Activated CD4-positive, CD25-positive, alpha-beta regulatory T cell treated with anti-CD3 and anti-CD28 coated beads, Interleukin-2, amount 50 U/mL, for 24 hours (primary cell): ENCODE measurements around the gene PPP1R37.
A peak's percentile ranks its signal among the peaks of the same experiment; 100 is the strongest.
"Not testable (repeated sequence)": the region's sequence is repeated elsewhere in the genome, so short reads cannot be mapped to it uniquely, and the experiment has no call there.

Experiments
- ATAC-seq, 2 donors: fragments of 150-1000 bp; cut with Tn5 transposase; one replicate each; pipeline ENCODE4 v1.10.0; 2021; ENCODE audit warnings: mild to moderate bottlenecking in 1 of 2, moderate library complexity in 1 of 2

The PPP1R37 gene

DNA sequence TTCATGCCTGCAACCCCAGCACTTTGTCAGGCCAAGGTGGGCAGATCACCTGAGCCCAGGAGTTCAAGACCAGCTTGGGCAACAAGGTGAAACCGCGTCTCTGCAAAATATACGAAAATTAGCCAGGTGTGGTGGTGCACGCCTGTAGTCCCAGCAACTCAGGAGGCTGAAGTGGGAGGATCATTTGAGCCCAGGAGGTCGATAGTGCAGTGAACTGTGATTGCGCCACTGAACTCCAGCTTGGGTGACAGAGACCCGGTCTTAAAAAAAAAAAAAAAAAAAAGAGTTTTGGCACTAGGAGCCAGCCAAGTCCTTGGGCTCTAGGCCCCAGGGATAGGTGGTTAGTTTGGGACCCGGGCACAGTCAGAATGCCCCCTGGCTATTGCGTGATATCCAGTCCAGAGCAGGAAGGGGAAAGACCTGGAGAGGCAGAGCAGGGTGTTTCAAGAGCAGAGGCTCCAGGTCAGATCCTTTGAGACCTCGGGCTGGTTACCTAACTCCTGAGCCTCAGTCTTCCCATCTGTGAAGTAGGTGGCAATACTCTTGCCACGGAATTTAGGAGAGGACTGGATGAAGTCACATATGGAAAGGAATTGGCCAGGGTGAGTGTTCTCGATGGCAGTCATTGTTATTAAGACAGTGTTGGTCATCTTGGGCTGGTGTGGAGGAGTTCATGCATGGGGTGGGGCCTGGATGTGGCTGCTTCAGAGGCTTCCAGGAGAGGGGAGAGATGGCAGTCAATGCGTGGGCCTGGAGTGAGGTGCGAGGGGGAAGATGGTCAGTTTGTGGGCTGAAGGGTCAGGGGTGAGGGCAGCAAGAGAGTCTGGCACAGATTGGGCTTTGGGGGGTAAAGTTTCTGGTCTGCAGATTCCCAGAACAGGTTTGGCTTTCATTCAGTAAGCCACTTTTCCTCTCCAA, 2.8 kb downstream of the PPP1R37 start:
- ATAC-seq: no peak

DNA sequence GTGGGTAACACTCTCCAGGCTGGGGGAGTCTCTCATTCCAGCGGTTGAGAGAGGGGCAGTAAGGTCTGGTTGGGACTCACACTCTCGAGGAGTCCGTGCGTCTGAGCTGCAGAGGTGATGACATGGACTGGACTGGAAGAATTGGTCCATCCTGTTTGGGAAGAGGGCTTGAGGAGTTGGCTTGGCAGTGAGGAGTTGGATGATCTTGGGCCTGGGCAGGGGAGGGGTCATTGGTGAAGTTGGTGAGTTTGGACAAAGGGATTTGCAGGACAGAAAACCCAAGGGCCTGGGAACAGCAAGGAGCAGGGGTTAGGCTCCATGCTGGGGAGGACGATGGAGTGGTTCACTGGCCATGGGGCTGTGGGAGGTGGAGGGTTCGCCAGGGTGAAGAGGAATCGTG, 3.7 kb downstream of the PPP1R37 start:
- ATAC-seq: no peak

DNA sequence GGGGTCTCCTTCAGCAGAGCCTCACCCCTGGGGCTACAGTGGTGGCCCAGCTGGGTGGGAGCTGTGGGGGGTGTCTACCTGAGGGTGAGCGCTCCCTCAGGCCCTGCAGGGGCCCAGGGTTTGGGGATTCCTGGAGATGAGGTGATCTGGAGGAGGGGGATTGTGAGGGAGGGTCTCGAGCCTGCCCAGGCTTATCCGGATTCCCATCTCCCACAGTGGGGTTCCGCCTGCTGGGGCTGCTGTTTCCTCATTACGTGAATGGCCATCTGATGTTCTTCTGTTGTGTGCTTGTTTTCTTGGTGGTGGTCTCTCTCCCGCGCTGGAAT, 4.4 kb downstream of the PPP1R37 start:
- ATAC-seq: no peak

DNA sequence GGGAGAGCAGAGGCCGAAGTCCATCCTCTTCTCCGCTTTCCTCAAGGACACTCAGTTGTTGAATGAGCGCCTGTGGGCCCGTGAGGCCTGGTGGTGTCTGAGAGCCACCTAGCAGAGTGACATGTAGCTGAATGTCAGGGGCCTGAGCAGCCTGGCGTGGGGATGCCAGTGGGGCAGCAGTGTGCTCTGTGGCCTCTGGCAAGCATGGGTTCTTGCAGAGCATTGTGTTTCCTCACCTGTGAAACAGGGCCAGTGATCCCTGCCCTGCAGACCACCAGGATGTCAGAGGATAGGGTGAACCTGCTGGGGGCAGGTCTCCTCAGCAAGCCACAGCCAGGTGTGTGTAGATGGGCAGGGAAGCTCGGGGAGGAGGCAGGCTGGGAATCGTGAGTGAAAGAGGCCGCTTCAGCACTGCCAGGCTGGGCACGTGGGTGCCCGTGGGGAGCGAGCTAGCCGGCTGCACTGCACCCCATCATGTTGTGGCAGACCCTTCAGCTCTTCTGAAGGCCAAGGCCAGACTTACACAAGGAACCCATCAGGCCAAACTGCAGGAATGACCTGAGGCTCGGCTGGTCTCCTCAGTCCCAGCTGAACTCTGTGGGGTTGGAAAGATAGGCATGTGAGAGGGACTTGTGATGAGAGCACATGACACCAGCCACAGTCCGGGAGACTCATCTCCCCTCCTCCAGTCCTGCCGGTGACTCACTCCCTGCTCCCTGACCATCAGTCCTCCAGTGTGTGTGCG, 5.0 kb downstream of the PPP1R37 start:
- ATAC-seq: no peak

DNA sequence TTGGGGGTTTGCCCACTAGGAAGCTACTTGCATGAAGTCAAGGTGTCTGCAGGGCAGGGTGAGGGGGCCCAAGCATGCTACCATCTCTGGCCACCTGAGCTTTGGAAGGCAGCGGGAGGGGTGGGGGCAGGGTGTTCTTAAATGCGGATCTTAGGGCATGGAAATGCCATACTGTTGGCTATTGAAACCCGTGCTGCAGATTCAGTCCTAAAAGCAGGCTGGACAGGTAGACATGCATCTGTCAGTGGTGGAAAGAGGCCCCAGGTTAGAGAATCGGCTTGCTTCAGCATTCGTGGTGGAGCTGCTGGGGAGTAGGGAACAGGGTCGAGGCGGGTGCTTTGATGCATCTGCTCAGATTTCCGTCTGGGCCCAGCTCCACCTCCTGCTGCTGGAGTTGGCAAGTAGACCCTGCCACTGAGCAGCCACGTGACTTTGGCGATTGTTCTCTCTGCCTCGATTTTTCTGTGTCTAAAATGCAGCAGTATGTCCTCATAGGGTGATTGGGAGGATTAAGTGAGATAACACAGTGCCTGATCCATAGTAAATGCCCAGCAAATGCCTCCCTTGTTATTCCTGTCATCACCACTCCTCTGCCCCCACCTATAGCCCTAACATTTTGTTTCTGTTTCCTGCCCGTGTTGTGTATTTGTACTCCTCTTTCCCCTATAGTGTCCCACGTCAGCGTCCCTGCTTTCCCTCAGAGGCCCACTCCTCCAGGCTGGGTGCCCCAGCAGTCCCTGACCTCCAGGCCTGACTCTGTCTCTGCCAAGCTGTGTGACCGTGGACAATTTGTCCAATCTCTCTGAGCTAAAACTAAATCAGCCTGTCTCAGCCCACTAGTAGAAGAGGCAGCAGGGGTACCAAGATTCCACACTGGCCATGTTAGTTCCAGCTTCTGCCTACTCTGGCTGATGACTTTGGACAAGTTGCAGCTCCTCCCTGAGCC, 5.8 kb downstream of the PPP1R37 start:
- ATAC-seq: no peak

DNA sequence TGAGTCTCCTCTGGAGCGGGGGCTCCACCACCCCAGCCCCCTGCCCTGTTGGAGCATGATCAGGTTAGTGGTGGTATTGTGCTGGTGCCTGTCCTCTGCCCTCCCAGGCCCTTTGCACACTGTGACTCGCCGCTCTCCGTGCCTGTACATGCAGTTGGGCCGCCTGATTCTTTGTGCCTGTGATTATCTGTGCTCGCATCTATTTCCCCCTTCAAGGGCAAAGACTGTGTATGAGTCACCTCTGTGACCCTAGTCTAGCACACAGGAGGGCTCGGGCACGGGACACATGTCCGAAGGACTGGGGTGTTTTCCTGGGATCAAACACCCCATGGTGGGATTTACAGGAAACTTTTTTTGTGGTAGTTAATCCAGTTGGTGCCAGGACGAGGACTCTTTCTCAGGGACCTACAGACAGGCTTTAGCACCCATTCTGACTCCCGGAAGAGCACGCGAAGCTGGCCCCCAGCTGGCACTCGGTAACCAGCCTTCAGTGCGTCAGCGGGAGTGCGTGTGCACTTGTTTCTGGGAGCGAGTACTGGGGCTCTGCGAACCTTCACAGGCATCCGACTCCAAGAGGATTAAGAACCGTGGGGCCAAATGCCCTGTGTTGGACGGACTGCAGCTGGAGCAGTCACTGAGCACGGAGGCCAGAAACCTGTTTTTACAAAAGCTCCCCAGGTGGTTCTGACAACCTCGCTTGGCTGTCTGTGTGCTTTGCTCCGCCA, 6.7 kb downstream of the PPP1R37 start:
- no peak for ATAC-seq

DNA sequence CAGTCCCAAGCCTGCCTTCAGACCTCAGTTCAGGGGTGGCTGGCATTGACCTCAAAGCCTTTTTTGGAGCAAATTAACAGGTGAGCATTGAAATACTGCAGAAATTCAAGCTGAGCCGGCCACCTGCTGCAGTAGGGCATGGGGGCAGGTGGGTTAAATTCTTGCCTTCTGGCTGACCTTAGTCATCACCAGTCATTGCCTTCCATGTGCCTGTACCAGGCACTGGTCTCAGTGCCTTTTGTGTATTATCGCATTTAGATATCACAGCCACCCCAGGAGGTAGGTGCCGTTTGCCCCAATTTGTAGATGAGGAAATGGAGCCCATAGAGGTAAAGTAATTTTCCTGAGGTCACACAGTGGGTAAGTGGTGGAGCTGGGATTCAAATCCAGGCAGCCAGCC, 7.2 kb downstream of the PPP1R37 start:
- ATAC-seq: no peak

DNA sequence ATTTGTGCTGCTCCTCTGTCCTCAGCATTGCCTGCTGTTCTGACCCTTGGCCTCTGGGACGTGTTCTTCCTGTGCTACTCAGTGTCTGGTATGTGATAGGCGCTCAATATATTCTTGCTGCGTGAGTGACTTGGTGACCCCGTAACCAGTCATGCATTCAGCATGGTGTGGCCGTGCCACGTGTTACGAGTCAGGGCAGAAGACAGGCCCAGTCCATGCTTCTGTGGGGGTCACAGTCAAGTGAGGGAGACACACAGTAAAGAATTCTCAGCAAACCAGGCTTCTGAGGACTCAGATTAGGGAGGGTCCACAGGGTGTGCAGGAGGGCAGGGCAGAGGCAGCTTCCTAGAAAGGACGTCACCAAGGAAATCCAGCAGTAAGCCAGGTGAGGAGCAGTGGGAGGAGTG, 7.9 kb downstream of the PPP1R37 start:
- ATAC-seq: no peak

DNA sequence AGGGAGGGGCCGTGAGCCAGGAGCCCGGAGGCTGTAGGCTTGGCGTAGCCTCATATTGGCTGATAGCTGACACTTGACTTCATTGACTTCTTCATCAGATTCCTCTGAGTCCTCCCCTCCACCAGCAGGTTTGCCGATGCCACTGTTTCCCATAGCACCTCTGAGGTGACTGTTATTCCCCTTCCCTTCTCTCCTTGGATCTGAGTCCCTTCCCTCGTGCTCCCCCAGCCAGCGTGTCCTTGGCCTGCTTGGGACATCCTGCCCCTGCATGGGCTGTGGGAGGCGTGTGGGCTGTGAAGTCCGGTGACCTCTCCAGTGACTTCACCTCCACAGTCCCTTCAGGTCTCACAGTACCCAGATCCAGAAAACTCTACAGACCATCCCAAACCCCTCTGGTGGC, 8.8 kb downstream of the PPP1R37 start:
- no peak for ATAC-seq

DNA sequence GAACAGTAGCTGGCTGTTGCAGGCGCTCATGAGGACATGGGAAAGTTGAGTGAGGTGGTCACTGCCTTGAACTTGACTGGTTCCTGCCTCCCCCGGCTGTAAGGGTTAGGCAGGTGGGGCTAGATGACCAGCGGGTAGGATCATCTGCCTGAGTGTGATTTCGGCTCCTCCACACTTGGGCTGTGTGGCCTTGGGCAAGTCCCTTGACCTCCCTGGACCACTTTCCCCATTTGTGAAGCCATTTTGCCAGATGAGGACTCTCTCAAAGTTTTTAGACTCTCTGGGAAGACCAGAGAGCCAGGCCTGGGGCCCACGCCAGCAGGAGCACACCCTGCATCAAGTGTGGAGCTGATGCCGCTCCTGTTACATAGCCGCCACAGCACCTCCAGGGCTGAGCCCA, 9.5 kb downstream of the PPP1R37 start:
- no peak for ATAC-seq

DNA sequence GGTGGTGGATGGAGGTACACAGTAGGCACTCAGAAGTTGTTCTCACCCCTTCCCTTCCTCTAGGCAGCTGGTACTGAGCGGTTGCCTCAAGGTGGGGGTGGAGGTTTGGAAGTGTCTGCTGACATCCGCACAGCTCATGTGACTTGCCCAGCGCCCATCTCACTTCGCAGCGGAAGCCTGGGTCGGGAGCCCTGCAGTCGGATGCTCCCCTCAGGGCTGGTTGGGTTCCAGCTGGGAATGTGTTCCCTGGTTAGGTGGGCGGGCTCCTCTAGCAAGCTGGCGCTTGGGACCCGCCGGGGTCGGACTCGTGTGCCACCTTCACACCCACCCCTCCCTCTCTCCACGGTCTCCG, 10.2 kb downstream of the PPP1R37 start:
- peak; percentile 19 to 77 for ATAC-seq

DNA sequence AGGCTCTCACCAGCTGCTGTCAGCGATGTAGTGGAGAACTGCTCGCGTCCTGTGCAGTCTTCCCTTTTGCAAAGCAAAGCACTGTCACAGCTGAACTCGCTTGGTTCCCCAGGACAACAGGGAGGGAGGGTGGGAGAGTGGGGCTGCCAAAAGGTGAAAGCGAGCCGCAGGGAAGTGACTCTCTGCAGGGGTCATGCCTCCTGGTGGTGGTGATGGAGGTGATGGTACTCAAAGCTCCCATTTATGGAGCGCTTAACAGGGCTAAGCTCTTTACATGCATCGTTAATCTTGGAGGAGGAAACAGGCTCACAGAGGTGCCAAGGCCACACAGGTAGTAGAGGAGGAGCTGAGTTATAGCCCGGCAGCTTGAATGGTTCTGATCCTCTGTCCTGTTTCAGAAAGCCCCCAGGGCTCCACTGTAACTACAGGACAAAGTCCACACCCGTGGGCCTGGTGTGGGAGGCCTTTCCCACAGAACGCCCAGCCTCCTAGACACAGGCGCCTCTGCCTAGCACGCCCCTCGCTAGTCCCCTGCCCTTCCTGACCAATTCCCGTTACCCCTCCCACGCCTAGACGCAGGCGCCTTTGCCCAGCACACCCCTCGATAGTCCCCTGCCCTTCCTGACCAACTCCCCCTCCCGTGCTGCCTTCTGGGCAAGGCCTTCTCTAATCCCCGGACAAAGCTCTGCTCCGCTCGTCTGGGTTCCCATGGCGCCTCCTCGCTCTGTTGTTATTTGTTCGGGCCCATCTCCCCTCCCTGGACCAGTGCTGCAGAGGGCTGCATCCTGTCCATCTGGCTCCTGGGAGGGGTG, 10.7 kb downstream of the PPP1R37 start:
- ATAC-seq: peak in 1 of 2 donors; percentile 12

DNA sequence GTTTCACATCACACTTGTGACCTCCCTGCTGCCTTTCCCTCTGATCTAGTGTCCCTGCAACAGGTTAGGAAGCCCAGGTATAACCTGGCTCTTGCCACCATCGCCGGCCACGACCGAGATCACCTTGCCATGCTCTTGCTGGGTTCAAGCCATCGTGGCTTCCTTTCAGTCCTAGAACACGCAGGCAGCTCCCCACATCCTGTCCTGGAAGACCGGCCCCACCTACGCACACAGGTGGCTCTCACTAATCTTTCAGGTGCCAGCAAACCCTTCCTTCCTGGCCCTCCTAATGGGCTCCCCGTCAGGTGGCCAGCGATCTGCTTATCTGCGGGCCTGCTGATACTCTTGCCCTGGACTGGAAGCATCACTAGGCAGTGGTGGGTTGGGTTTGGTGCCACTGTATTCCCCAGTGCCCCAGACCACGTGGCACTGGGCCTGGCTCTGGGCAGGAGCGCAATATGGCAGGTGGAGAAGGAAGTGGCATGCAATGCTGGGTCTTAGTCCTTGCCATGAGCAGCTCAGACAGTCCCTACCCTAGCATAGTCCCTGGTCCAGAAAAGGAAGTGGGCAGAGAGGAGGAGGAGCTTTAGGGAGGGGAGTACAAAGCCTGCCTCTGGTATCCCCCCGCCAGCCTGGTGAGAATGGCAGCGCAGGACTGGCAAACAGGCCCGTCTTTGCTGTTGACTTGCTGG, 11.8 kb downstream of the PPP1R37 start:
- no peak for ATAC-seq

DNA sequence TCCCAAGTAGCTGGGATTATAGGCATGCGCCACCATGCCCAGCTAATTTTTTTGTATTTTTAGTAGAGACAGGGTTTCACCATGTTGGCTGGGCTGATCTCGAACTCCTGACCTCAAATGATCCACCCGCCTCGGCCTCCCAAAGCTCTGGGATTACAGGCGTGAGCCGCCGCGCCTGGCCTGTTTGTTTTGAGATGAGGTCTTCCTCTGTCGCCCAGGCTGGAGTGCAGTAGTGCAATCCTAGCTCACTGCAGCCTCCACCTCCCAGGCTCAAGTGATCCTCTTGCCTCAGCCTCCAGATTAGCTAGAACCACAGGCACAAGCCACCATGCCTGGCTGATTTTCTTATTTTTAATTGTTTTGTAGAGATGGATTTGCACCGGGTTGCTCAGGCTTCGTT, 13.4 kb downstream of the PPP1R37 start:
- ATAC-seq: not testable (repeated sequence)

DNA sequence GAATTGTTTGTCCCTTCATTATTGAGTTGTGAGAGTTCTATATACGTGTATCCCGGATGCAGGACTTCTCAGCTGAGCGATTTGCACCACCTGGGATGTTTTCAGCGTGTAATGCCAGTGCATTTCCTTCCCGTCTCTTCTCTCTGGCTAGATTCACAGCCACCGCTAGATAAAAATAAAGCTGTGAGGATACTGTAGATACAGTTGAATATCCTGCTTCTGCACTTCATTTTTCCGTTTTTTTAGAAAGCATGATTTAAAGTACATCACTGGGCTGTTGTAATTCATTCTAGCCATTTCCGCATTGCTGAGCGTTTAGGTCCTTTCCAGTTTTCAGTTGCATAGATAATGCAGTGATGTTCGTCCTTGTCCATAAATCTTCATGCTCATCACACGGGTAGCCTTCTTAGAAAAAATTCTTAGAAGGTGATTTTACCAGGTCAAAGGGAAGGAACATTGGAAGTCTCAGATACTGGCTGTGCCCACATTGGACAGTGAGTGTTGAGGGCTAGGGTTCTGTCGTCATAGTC, 14.7 kb downstream of the PPP1R37 start:
- no peak for ATAC-seq

DNA sequence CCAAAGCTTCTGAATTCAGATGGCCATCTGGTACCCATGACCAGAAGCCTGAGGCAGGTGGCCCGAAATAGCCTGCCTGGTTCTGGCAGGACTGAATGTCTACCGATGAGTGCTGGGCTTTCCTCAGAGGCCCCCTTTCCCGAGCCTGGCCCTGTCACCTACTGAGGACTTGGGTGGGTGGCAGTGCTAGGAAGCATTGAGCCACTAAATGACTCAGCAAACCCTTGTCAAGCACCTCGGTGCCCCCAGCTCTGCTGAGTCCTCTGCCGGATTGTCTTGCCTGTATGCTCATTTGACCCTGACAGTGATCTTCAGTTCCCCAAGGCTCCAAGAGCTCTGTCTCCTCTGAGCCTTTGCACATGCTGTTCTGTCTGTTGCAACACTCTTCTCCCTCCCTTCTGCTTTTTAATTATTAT, 17.9 kb downstream of the PPP1R37 start:
- peak in 1 of 2 donors; percentile 53 for ATAC-seq

DNA sequence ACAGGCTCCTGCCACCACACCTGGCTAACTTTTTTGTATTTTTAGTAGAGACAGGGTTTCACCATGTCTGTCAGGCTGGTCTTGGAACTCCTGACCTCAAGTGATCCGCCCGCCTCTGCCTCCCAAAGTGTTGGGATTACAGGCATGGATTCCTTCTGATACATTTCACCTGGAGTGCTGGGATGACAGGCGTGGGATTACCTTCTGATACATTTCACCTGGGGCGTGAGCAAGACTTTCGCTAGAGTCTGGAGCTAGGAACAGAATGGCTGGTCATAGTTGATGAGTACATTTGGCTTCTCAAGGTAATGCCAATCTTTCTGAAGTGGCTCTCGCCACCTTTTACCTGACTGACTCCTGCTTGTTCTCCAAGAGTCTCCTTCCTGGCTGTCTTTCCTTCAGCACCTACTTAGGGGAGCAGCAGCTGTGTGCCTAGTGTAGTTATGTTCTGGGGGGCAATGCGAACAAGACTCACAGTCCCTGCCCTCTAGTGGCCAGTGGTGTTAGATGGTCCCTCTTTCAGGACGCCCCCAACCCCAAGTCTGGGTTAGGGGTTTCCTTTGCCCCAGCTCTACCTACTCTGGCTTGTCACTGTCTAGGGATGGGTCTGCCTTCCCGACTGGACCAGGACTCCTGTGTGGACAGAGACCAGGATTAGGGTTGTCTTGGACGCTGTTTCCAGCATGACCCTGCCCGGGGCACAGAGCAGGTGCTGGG, 19.3 kb downstream of the PPP1R37 start:
- no peak for ATAC-seq

DNA sequence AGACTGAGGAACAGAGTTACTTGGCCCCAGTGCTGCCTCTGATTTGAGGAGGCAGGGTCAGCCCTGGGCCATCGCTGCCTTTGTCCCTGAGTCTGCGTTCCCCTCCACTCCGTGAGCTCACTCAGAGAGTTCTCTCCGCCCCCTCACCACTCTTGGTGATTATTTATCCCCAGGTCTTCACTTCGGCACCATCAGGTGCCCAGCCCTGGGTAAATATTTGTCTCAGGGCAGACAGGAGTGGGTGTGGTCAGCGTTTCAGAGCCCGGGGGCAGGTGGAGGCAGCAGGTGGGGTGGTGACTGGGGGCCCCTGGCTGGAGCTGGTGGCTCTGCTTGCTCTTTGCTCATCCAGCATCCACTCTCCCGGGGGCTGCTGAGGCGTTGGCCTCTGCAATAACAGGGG, 20.6 kb downstream of the PPP1R37 start:
- ATAC-seq: no peak

DNA sequence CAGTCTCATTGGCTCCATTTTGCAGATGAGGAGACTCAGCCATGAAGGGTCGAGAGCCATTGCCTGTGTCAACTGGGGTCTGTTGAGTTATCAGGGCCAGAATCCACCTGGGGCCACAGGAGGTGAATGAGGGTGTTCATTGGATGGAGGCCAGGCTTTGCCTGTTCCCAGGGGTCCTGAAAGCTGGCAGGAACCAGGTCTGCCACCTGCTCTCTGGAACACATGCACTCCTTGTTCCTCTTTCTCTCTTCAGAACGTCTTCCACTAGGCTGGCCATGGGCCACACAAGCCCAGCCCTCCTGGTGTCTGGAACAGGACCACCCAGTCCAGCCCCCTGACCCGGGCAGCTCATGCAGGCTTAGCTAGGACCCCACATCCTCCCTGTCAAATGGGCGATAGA, 21.1 kb downstream of the PPP1R37 start:
- no peak for ATAC-seq
